ENCODE data around the gene STMND1. TPM values are rescaled to one million over a fixed set of nuclear protein-coding genes. Genes with fewer than 3 reads are reported as not detected.
"Not testable (repeated sequence)": the region's sequence is repeated elsewhere in the genome, so short reads cannot be mapped to it uniquely, and the experiment has no call there.

The STMND1 gene
- under 1 TPM; 0.17 to 0.26 (median 0.25) TPM for polyA plus RNA-seq (ENCODE audit: insufficient read length in 3 of 3)

GRCh38 chr6:17101422-17102257, at the start of gene STMND1:
Gene STMND1, plus strand, starts transcription at chr6:17102050. Its CDS starts 208 bp downstream, at chr6:17102258.
- peak in 2 of 3 donors; percentile 37 to 53 for DNase-seq (ENCODE audit: low read depth in 3 of 3, low spot score in 2 of 3)

- no peak for DNase-seq (ENCODE audit: low read depth in 3 of 3, low spot score in 2 of 3)
These were observed 47.2 kb upstream of the STMND1 start for GRCh38 chr6:17054647-17055046.

GRCh38 chr6:17057322-17057721, 44.5 kb upstream of the STMND1 start:
- DNase-seq (ENCODE audit: low read depth in 3 of 3, low spot score in 2 of 3), result no peak

- DNase-seq (ENCODE audit: low read depth in 3 of 3, low spot score in 2 of 3), result no peak
These were observed 43.3 kb upstream of the STMND1 start for GRCh38 chr6:17058550-17058949.

- DNase-seq (ENCODE audit: low read depth in 3 of 3, low spot score in 2 of 3), result no peak
These were observed 42.8 kb upstream of the STMND1 start for GRCh38 chr6:17059022-17059421.

GRCh38 chr6:17059850-17060249, 42.0 kb upstream of the STMND1 start:
- DNase-seq (ENCODE audit: low read depth in 3 of 3, low spot score in 2 of 3), result no peak

GRCh38 chr6:17061097-17061496, 40.8 kb upstream of the STMND1 start:
- DNase-seq (ENCODE audit: low read depth in 3 of 3, low spot score in 2 of 3), result no peak

- no peak for DNase-seq (ENCODE audit: low read depth in 3 of 3, low spot score in 2 of 3)
These were observed 38.9 kb upstream of the STMND1 start for GRCh38 chr6:17062871-17063440.

- no peak for DNase-seq (ENCODE audit: low read depth in 3 of 3, low spot score in 2 of 3)
These were observed 36.9 kb upstream of the STMND1 start for GRCh38 chr6:17064975-17065374.

- DNase-seq (ENCODE audit: low read depth in 3 of 3, low spot score in 2 of 3), result no peak
These were observed 35.2 kb upstream of the STMND1 start for GRCh38 chr6:17066610-17067009.

GRCh38 chr6:17068972-17069371, 32.9 kb upstream of the STMND1 start:
- DNase-seq (ENCODE audit: low read depth in 3 of 3, low spot score in 2 of 3), result not testable (repeated sequence)

- not testable (repeated sequence) for DNase-seq (ENCODE audit: low read depth in 3 of 3, low spot score in 2 of 3)
These were observed 31.4 kb upstream of the STMND1 start for GRCh38 chr6:17070400-17070799.

GRCh38 chr6:17073596-17073995, 28.3 kb upstream of the STMND1 start:
- DNase-seq (ENCODE audit: low read depth in 3 of 3, low spot score in 2 of 3), result not testable (repeated sequence)

- DNase-seq (ENCODE audit: low read depth in 3 of 3, low spot score in 2 of 3), result no peak
These were observed 20.6 kb upstream of the STMND1 start for GRCh38 chr6:17081273-17081672.

GRCh38 chr6:17081860-17082508, 19.9 kb upstream of the STMND1 start:
- no peak for DNase-seq (ENCODE audit: low read depth in 3 of 3, low spot score in 2 of 3)

GRCh38 chr6:17083397-17083796, 18.5 kb upstream of the STMND1 start:
- DNase-seq (ENCODE audit: low read depth in 3 of 3, low spot score in 2 of 3), result no peak

- peak in 2 of 3 donors; percentile 39 to 50 for DNase-seq (ENCODE audit: low read depth in 3 of 3, low spot score in 2 of 3)
These were observed 15.4 kb upstream of the STMND1 start for GRCh38 chr6:17086469-17086868.

- no peak for DNase-seq (ENCODE audit: low read depth in 3 of 3, low spot score in 2 of 3)
These were observed 13.7 kb upstream of the STMND1 start for GRCh38 chr6:17088091-17088611.

GRCh38 chr6:17091122-17091521, 10.7 kb upstream of the STMND1 start:
- no peak for DNase-seq (ENCODE audit: low read depth in 3 of 3, low spot score in 2 of 3)

- no peak for DNase-seq (ENCODE audit: low read depth in 3 of 3, low spot score in 2 of 3)
These were observed 8.2 kb upstream of the STMND1 start for GRCh38 chr6:17093686-17094085.

GRCh38 chr6:17096096-17096495, 5.8 kb upstream of the STMND1 start:
- DNase-seq (ENCODE audit: low read depth in 3 of 3, low spot score in 2 of 3), result no peak
